Mesendoderm (in vitro differentiated cells): ENCODE data around the gene CCIN.

ENCODE experiments used
- DNase-seq: peaks from one replicate; pipeline ENCODE4 v3.0.0; 2013
- H2AK5ac ChIP-seq: 2 replicates; pipeline ENCODE4 v1.6.1; 2013; ENCODE audit warnings: low read length, inconsistent platforms
- H2BK120ac ChIP-seq: 2 replicates; pipeline ENCODE4 v1.6.1; 2013; ENCODE audit warnings: low read depth, mild to moderate bottlenecking, low read length, moderate library complexity, mixed read lengths
- H2BK15ac ChIP-seq: replicated peaks from 2 replicates; pipeline ENCODE4 v1.6.1; 2013; ENCODE audit warnings: low read depth, mild to moderate bottlenecking, moderate library complexity
- H2BK5ac ChIP-seq: 2 replicates; pipeline ENCODE4 v1.6.1; 2013; ENCODE audit warnings: low read length, inconsistent platforms
- H3K18ac ChIP-seq: 2 replicates; pipeline ENCODE4 v1.6.1; 2013; ENCODE audit warnings: mild to moderate bottlenecking, low read length, mixed read lengths
- H3K23ac ChIP-seq: one replicate; pipeline ENCODE4 v1.6.1; 2013; ENCODE audit warnings: low read length
- H3K27ac ChIP-seq: 2 replicates; pipeline ENCODE4 v1.5.1; 2013; ENCODE audit warnings: low read depth, mild to moderate bottlenecking, inconsistent platforms, low read length, moderate library complexity
- H3K27me3 ChIP-seq: 2 replicates; pipeline ENCODE4 v1.6.1; 2013; ENCODE audit warnings: low read length, control low read depth, mild to moderate bottlenecking, inconsistent platforms; ENCODE audit not compliant: insufficient read depth, poor library complexity
- H3K36me3 ChIP-seq: 2 replicates; pipeline ENCODE4 v1.6.1; 2013; ENCODE audit warnings: low read length, inconsistent platforms; ENCODE audit not compliant: control insufficient read depth, insufficient read depth
- H3K4ac ChIP-seq: one replicate; pipeline ENCODE4 v1.6.1; 2013; ENCODE audit warnings: low read depth, mild to moderate bottlenecking, low read length, moderate library complexity
- H3K4me1 ChIP-seq: 2 replicates; pipeline ENCODE4 v1.6.1; 2013; ENCODE audit warnings: low read depth, low read length, inconsistent platforms; ENCODE audit not compliant: control insufficient read depth
- H3K4me2 ChIP-seq: 2 replicates; pipeline ENCODE4 v1.6.1; 2013; ENCODE audit warnings: low read length
- H3K4me3 ChIP-seq: 2 replicates; pipeline ENCODE4 v1.5.1; 2013; ENCODE audit warnings: mild to moderate bottlenecking, low read length
- H3K56ac ChIP-seq: one replicate; pipeline ENCODE4 v1.6.1; 2013; ENCODE audit warnings: low read length
- H3K79me1 ChIP-seq: 2 replicates; pipeline ENCODE4 v1.6.1; 2013; ENCODE audit warnings: low read length, inconsistent platforms
- H3K79me2 ChIP-seq: 2 replicates; pipeline ENCODE4 v1.6.1; 2013; ENCODE audit warnings: mild to moderate bottlenecking, low read length; ENCODE audit not compliant: control insufficient read depth, insufficient read depth
- H3K9ac ChIP-seq: 2 replicates; pipeline ENCODE4 v1.6.1; 2013; ENCODE audit warnings: low read length, inconsistent platforms
- H4K5ac ChIP-seq: one replicate; pipeline ENCODE4 v1.6.1; 2013; ENCODE audit warnings: low read length
- H4K8ac ChIP-seq: one replicate; pipeline ENCODE4 v1.6.1; 2013; ENCODE audit warnings: low read depth, mild to moderate bottlenecking, control low read depth, low read length, moderate library complexity
- WGBS: extraction: QIAGEN DNeasy Blood & Tissue Kit; methylation state at CpG from one replicate; pipeline ENCODE4 v1.1.7; 2013; ENCODE audit warnings: low lambda C conversion rate, missing lambda C conversion rate; ENCODE audit not compliant: insufficient coverage; ENCODE audit errors: extremely low coverage; 5-methylcytosine and 5-hydroxymethylcytosine counted together

CCIN gene

GRCh38 chr9:36214571-36214970 is 45.4 kb downstream of the CCIN start:
- Histone ChIP-seq H3K79me1 (peaks cover 19% of the 10 kb centered on the region), H4K5ac (no peak overlapping the region), H3K9ac (no peak overlapping the region), H2BK5ac (no peak overlapping the region), H3K56ac (no peak overlapping the region), H4K8ac (no peak overlapping the region), H3K4me1 (no peaks in the 10 kb centered on the region), H3K36me3 (peaks cover 15% of the 10 kb centered on the region), H3K18ac (no peak overlapping the region), H2BK15ac (no peak overlapping the region), H3K4ac (no peak overlapping the region), H2BK120ac (no peak overlapping the region), H3K4me2 (no peak overlapping the region), H2AK5ac (no peak overlapping the region), H3K27ac (no peak overlapping the region), H3K23ac (no peak overlapping the region), H3K79me2 (peaks cover 10% of the 10 kb centered on the region), H3K4me3 (no peak overlapping the region), H3K27me3 (no peaks in the 10 kb centered on the region)
- DNase-seq, result no peak

GRCh38 chr9:36217256-36217968 is 48.2 kb downstream of the CCIN start:
- H3K79me2 ChIP-seq, result no peaks in the 10 kb centered on the region
- H2BK5ac ChIP-seq, result no peak overlapping the region
- WGBS, result no CpG with 5 or more reads among the region's 13 CpGs
- no peak overlapping the region for H3K23ac ChIP-seq
- no peak overlapping the region for H3K56ac ChIP-seq
- H3K4ac ChIP-seq, result no peak overlapping the region
- H4K5ac ChIP-seq, result no peak overlapping the region
- no peak overlapping the region for H3K4me2 ChIP-seq
- H3K4me3 ChIP-seq, result no peak overlapping the region
- H2BK15ac ChIP-seq, result no peak overlapping the region
- H3K9ac ChIP-seq, result no peak overlapping the region
- H3K79me1 ChIP-seq, result peaks cover 6% of the 10 kb centered on the region
- no peak overlapping the region for H3K18ac ChIP-seq
- H3K27ac ChIP-seq, result no peak overlapping the region
- no peak overlapping the region for H2BK120ac ChIP-seq
- H3K36me3 ChIP-seq, result peaks cover 7% of the 10 kb centered on the region
- no peak overlapping the region for H4K8ac ChIP-seq
- no peaks in the 10 kb centered on the region for H3K4me1 ChIP-seq
- H2AK5ac ChIP-seq, result no peak overlapping the region
- no peaks in the 10 kb centered on the region for H3K27me3 ChIP-seq
- no peak for DNase-seq

- Histone ChIP-seq H3K36me3 (peaks cover 9% of the 10 kb centered on the region), H3K18ac (no peak overlapping the region), H4K5ac (no peak overlapping the region), H3K9ac (no peak overlapping the region), H3K27ac (no peak overlapping the region), H3K27me3 (no peaks in the 10 kb centered on the region), H3K4me2 (no peak overlapping the region), H3K4me3 (no peak overlapping the region), H3K56ac (no peak overlapping the region), H2BK15ac (no peak overlapping the region), H3K79me2 (no peaks in the 10 kb centered on the region), H2BK5ac (no peak overlapping the region), H3K79me1 (peaks cover 6% of the 10 kb centered on the region), H2AK5ac (no peak overlapping the region), H2BK120ac (no peak overlapping the region), H3K4me1 (no peaks in the 10 kb centered on the region), H4K8ac (no peak overlapping the region), H3K4ac (no peak overlapping the region), H3K23ac (no peak overlapping the region)
- DNase-seq, result no peak
- WGBS, result no CpG with 5 or more reads among the region's 5 CpGs
Measured at GRCh38 chr9:36218011-36218410, 48.8 kb downstream of the CCIN start.

- H3K27me3 ChIP-seq, result no peaks in the 10 kb centered on the region
- H3K4me1 ChIP-seq, result no peaks in the 10 kb centered on the region
- no peak overlapping the region for H3K4ac ChIP-seq
- no peak overlapping the region for H4K5ac ChIP-seq
- DNase-seq, result no peak
- no peak overlapping the region for H3K56ac ChIP-seq
- no peak overlapping the region for H4K8ac ChIP-seq
- no peak overlapping the region for H3K23ac ChIP-seq
- H3K36me3 ChIP-seq, result peaks cover 9% of the 10 kb centered on the region
- H3K79me1 ChIP-seq, result peaks cover 6% of the 10 kb centered on the region
- no peak overlapping the region for H3K9ac ChIP-seq
- H3K4me3 ChIP-seq, result no peak overlapping the region
- WGBS, result no CpG with 5 or more reads among the region's 7 CpGs
- no peak overlapping the region for H2BK120ac ChIP-seq
- H2AK5ac ChIP-seq, result no peak overlapping the region
- H3K4me2 ChIP-seq, result no peak overlapping the region
- H2BK5ac ChIP-seq, result no peak overlapping the region
- no peak overlapping the region for H2BK15ac ChIP-seq
- no peak overlapping the region for H3K18ac ChIP-seq
- H3K27ac ChIP-seq, result no peak overlapping the region
- no peaks in the 10 kb centered on the region for H3K79me2 ChIP-seq
Measured at GRCh38 chr9:36218411-36218901, 49.3 kb downstream of the CCIN start.
